Measurements from ENCODE around the gene MBOAT1.

MBOAT1 gene

DNA sequence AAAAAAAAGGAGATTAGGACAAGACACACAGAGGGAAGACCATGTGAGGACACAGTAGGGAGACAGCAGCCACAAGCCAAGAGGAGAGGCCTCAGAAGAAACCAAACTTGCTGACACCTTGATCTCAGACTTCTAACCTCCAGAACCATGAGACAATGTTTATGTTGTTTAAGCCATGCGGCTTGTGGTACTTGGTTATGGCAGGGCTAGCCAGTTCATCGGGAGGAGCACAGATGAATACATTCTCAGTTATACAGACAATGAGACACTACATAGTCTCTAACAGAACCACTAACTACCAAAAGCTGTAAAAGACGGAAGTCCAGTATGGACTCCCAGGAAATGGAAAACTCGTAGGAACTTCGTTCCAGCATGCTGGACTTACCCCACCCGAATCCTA is 116.8 kb downstream of the MBOAT1 start:
- H3K36me3 ChIP-seq (ENCODE audit: control insufficient read depth in 1 of 2, insufficient read depth in 2 of 2, low read length in 2 of 2), result peaks cover 2 to 7% of the 10 kb centered on the region in 2 donors
- H3K27me3 ChIP-seq (ENCODE audit: low read depth, low read length), result no peaks in the 10 kb centered on the region
- no peaks in the 10 kb centered on the region for H3K4me1 ChIP-seq (ENCODE audit: control insufficient read depth in 1 of 2, insufficient read depth in 2 of 2, low read length in 2 of 2)
- H3K27ac ChIP-seq (ENCODE audit: low read length), result no peak overlapping the region
- no peaks in the 10 kb centered on the region for H3K9me3 ChIP-seq (ENCODE audit: control insufficient read depth in 1 of 2, low read length in 2 of 2)
- H3K4me3 ChIP-seq (ENCODE audit: low read depth in 1 of 2, low read length in 2 of 2), result no peak overlapping the region

DNA sequence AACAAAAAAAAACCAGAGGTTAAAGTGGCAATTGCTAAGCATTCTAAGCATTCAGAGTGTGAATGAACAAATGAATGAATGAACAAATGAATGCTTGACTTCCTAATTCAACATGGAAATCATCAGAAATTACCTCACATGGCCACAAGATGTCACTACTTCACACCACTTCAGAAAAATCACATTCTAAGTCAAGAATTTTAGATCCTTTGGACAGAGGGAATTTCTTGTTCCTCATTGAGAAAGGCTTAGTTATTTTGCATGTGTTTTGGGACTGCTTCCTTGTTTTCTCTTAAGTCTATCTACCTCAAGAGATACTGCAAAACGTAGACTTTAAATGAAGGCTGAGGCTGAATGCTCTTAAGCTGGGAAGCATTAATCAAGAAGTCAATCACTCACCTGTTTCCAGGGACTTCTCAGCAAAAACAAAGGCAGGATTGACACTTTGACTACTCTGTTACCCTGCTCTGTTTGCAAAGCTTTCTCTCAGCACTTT is 120.2 kb downstream of the MBOAT1 start:
- Histone ChIP-seq H3K9me3 (ENCODE audit: control insufficient read depth in 1 of 2, low read length in 2 of 2) (peaks cover 0 to 3% of the 10 kb centered on the region in 2 donors), H3K4me1 (ENCODE audit: control insufficient read depth in 1 of 2, insufficient read depth in 2 of 2, low read length in 2 of 2) (no peaks in the 10 kb centered on the region), H3K4me3 (ENCODE audit: low read depth in 1 of 2, low read length in 2 of 2) (no peak overlapping the region), H3K27ac (ENCODE audit: low read length) (no peak overlapping the region), H3K27me3 (ENCODE audit: low read depth, low read length) (no peaks in the 10 kb centered on the region), H3K36me3 (ENCODE audit: control insufficient read depth in 1 of 2, insufficient read depth in 2 of 2, low read length in 2 of 2) (no peaks in the 10 kb centered on the region)

DNA sequence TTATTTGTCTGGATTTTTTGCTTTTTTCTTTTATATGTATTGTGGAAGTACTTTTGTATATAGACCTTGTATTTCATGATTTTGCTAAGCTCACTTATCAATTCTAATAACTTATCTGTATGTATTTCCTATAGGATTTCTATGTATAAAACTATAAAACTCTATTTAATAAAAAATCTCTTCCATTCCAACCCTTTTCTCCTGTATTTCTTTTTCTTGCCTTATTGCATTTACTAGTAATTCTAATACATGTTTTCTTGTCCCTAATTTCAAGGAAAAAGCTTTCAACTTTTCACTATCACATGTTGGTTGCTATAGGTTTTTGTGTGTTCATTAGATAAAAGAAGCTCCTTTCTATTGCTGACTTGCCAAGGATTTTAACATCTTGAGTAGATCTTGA is 125.3 kb downstream of the MBOAT1 start:
- Histone ChIP-seq H3K36me3 (ENCODE audit: control insufficient read depth in 1 of 2, insufficient read depth in 2 of 2, low read length in 2 of 2) (no peaks in the 10 kb centered on the region), H3K27ac (ENCODE audit: low read length) (no peak overlapping the region), H3K4me3 (ENCODE audit: low read depth in 1 of 2, low read length in 2 of 2) (no peak overlapping the region), H3K27me3 (ENCODE audit: low read depth, low read length) (no peaks in the 10 kb centered on the region), H3K9me3 (ENCODE audit: control insufficient read depth in 1 of 2, low read length in 2 of 2) (peaks cover 3 to 8% of the 10 kb centered on the region in 2 donors), H3K4me1 (ENCODE audit: control insufficient read depth in 1 of 2, insufficient read depth in 2 of 2, low read length in 2 of 2) (no peaks in the 10 kb centered on the region)

DNA sequence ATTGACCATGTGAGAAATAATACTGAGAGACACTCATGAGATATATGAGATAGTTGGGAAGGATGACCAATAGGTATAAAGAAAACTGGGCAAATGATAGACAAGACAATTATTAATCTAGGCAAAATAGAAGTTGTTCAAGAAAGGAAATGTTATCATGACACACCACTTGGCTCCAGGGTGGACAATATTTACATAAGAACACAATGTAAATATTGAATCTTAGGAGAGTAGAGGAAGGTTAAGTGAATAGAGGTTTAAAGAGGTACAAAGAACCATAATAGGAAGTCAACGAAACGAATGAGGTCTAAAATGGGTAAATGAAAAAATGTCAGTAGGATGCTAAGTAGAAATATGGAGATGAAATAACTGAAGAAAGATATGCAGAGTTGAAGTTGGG is 126.5 kb downstream of the MBOAT1 start:
- Histone ChIP-seq H3K36me3 (ENCODE audit: control insufficient read depth in 1 of 2, insufficient read depth in 2 of 2, low read length in 2 of 2) (no peaks in the 10 kb centered on the region), H3K4me1 (ENCODE audit: control insufficient read depth in 1 of 2, insufficient read depth in 2 of 2, low read length in 2 of 2) (no peaks in the 10 kb centered on the region), H3K27ac (ENCODE audit: low read length) (no peak overlapping the region), H3K4me3 (ENCODE audit: low read depth in 1 of 2, low read length in 2 of 2) (no peak overlapping the region), H3K27me3 (ENCODE audit: low read depth, low read length) (no peaks in the 10 kb centered on the region), H3K9me3 (ENCODE audit: control insufficient read depth in 1 of 2, low read length in 2 of 2) (peaks cover 3 to 8% of the 10 kb centered on the region in 2 donors)

DNA sequence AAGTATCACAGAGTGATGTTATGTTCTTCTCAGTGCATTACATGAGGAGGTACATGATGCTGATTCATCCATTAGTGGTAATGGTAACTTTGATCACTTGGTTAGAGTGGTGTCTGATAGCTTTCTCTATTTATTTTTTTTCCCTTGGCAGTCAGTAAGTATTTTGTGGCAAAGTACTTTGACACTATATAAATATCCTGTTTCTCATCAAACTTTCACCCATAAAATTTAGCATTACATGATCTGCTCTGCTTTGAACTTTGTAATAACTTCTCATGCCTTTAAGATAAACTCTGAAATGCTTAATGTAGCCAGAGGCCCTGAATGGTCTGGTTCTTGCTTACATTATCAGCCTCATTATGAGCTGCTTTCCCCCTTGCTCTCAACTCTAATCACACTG is 127.9 kb downstream of the MBOAT1 start:
- Histone ChIP-seq H3K27ac (ENCODE audit: low read length) (no peak overlapping the region), H3K27me3 (ENCODE audit: low read depth, low read length) (no peaks in the 10 kb centered on the region), H3K36me3 (ENCODE audit: control insufficient read depth in 1 of 2, insufficient read depth in 2 of 2, low read length in 2 of 2) (no peaks in the 10 kb centered on the region), H3K9me3 (ENCODE audit: control insufficient read depth in 1 of 2, low read length in 2 of 2) (peaks cover 3 to 8% of the 10 kb centered on the region in 2 donors), H3K4me3 (ENCODE audit: low read depth in 1 of 2, low read length in 2 of 2) (no peak overlapping the region), H3K4me1 (ENCODE audit: control insufficient read depth in 1 of 2, insufficient read depth in 2 of 2, low read length in 2 of 2) (no peaks in the 10 kb centered on the region)

DNA sequence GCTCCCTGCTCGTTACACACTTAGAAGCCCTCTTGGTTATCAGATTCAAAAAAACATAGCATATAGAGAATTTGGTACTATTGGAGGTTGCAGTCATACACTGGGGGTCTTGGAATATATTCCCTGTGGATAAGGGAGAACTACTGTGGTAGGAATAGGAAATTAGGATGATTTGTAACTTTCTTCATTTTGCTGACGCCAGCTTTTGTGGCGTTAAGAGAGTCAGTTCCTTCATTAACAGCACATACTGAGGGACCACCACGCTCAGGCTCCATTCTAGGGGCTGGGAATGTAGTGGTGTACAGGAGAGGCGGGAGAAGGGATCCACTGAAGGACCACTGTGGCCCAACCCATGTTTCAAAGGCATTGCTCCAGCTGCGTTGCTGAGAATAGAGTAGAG is 140.3 kb downstream of the MBOAT1 start:
- Histone ChIP-seq H3K36me3 (ENCODE audit: control insufficient read depth in 1 of 2, insufficient read depth in 2 of 2, low read length in 2 of 2) (no peaks in the 10 kb centered on the region), H3K27me3 (ENCODE audit: low read depth, low read length) (no peaks in the 10 kb centered on the region), H3K27ac (ENCODE audit: low read length) (no peak overlapping the region), H3K4me1 (ENCODE audit: control insufficient read depth in 1 of 2, insufficient read depth in 2 of 2, low read length in 2 of 2) (no peaks in the 10 kb centered on the region), H3K4me3 (ENCODE audit: low read depth in 1 of 2, low read length in 2 of 2) (no peak overlapping the region), H3K9me3 (ENCODE audit: control insufficient read depth in 1 of 2, low read length in 2 of 2) (peaks cover 0 to 14% of the 10 kb centered on the region in 2 donors)

DNA sequence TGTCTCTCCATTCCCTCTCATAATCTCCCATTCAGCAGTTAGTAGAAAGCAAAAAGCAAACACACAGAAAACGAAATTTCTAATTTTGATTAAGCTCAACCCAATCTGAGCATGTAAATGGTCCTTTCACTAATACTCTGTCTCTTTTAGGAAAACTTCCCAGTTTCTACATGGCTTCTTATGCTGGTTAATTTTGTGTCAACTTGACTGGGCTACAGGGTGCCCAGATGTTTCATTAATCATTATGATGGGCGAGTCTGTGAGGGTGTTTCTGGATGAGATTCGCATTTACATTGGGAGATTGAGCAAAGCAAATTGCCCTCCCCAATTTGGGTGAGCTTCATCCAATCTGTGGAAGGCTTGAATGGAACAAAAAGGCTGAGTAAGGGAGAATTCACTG is 142.2 kb downstream of the MBOAT1 start:
- Histone ChIP-seq H3K4me3 (ENCODE audit: low read depth in 1 of 2, low read length in 2 of 2) (no peak overlapping the region), H3K9me3 (ENCODE audit: control insufficient read depth in 1 of 2, low read length in 2 of 2) (peaks cover 0 to 8% of the 10 kb centered on the region in 2 donors), H3K36me3 (ENCODE audit: control insufficient read depth in 1 of 2, insufficient read depth in 2 of 2, low read length in 2 of 2) (no peaks in the 10 kb centered on the region), H3K27ac (ENCODE audit: low read length) (no peak overlapping the region), H3K4me1 (ENCODE audit: control insufficient read depth in 1 of 2, insufficient read depth in 2 of 2, low read length in 2 of 2) (no peaks in the 10 kb centered on the region), H3K27me3 (ENCODE audit: low read depth, low read length) (no peaks in the 10 kb centered on the region)

DNA sequence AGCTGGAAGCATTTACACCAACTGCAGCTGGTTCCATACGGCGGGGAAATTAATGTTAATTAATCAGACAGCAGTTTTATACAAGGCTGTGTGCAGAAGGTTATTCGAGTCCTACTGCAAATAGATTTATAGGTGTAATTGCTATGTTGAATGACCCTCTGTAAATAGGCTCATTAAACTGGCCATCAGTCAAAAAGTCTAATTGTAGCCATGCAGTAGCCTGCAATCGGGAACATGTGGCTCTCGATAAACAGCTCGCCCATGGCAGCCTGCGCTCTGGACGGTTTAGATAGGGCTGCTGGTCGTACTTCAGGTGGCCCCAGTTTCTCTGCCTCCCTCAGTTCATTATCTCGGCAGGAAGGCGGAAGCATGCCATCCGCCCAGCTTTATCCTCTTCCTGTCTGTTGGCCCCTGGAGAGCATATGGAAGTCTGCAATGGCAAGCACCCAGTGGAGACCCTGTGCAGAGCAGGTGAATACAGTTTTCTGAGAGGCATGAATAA is 143.2 kb downstream of the MBOAT1 start:
- no peaks in the 10 kb centered on the region for H3K4me1 ChIP-seq (ENCODE audit: control insufficient read depth in 1 of 2, insufficient read depth in 2 of 2, low read length in 2 of 2)
- H3K27me3 ChIP-seq (ENCODE audit: low read depth, low read length), result no peaks in the 10 kb centered on the region
- no peaks in the 10 kb centered on the region for H3K36me3 ChIP-seq (ENCODE audit: control insufficient read depth in 1 of 2, insufficient read depth in 2 of 2, low read length in 2 of 2)

DNA sequence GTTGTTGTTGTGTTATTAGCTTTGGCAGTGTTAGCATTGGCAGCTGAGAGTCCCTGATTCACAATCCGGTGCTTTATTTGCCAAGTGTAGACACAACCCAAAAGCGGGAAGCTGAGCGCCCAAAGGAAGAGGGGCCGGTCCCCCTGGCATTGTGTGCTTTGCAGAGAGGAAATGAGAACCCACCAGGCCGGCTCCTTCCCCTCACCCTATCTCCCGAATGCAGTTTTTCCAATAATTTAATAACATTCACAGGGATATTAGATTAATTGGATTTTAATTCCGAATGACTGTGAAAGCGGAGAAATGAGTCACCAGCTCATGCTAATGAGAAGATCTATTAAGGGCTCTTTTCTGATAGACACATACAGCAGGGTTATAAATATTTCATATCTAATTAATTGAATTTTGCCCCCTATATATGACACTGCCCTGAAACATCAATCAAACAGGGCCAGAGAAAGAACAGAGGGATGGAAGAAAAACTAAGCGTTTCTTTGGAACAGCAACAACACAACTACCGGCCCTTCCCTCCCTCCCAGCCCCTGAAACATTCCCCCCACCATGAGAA is 143.8 kb downstream of the MBOAT1 start:
- Histone ChIP-seq H3K4me3 (ENCODE audit: low read depth in 1 of 2, low read length in 2 of 2) (no peak overlapping the region), H3K4me1 (ENCODE audit: control insufficient read depth in 1 of 2, insufficient read depth in 2 of 2, low read length in 2 of 2) (no peaks in the 10 kb centered on the region), H3K36me3 (ENCODE audit: control insufficient read depth in 1 of 2, insufficient read depth in 2 of 2, low read length in 2 of 2) (no peaks in the 10 kb centered on the region), H3K27me3 (ENCODE audit: low read depth, low read length) (no peaks in the 10 kb centered on the region), H3K9me3 (ENCODE audit: control insufficient read depth in 1 of 2, low read length in 2 of 2) (peaks cover 0 to 8% of the 10 kb centered on the region in 2 donors), H3K27ac (ENCODE audit: low read length) (no peak overlapping the region)

More for the DNA sequence above, 143.2 kb downstream of the MBOAT1 start:
- Histone ChIP-seq H3K9me3 (ENCODE audit: control insufficient read depth in 1 of 2, low read length in 2 of 2) (peaks cover 0 to 8% of the 10 kb centered on the region in 2 donors), H3K4me3 (ENCODE audit: low read depth in 1 of 2, low read length in 2 of 2) (no peak overlapping the region), H3K27ac (ENCODE audit: low read length) (no peak overlapping the region)

DNA sequence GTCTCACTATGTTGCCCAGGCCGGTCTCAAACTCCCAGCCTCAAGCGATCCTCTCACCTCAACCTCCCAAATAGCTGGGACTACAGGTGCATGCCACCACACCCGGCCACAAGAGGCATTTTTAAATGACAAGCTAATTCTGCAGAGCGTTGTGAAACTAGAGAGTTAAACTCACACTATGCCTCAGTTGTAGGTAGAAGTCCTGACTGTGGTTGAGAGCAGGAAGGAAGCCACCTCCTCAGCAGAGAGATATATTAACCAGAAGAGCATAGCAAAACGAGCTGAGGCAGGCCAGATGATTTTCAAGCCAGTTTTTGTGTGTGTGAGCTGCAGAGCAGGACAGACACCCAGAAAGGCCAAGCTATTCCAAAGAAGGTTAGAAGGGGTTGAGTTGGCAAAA is 150.3 kb downstream of the MBOAT1 start:
- H3K4me3 ChIP-seq (ENCODE audit: low read depth in 1 of 2, low read length in 2 of 2), result no peak overlapping the region
- no peaks in the 10 kb centered on the region for H3K4me1 ChIP-seq (ENCODE audit: control insufficient read depth in 1 of 2, insufficient read depth in 2 of 2, low read length in 2 of 2)
- H3K27me3 ChIP-seq (ENCODE audit: low read depth, low read length), result no peaks in the 10 kb centered on the region
- H3K27ac ChIP-seq (ENCODE audit: low read length), result no peak overlapping the region
- no peaks in the 10 kb centered on the region for H3K9me3 ChIP-seq (ENCODE audit: control insufficient read depth in 1 of 2, low read length in 2 of 2)
- H3K36me3 ChIP-seq (ENCODE audit: control insufficient read depth in 1 of 2, insufficient read depth in 2 of 2, low read length in 2 of 2), result no peaks in the 10 kb centered on the region

DNA sequence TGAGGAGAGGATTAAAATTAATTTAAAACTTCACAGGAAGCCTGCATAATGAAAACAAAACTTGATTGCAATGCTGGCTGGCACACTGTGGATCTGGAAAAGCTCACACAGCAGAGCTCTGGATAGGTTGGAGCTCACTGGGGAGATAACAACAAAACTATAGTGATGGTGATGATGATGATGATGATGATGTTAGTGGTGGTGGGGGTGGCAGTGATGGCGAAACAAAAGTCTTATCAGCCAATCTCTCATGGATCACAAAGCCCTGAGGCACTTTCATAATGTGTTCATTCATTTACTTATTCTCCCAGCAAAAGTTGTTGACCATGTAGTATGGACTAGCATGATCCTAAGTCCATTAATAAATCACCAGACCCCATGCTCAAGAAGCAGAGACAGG is 152.0 kb downstream of the MBOAT1 start:
- Histone ChIP-seq H3K4me1 (ENCODE audit: control insufficient read depth in 1 of 2, insufficient read depth in 2 of 2, low read length in 2 of 2) (no peaks in the 10 kb centered on the region), H3K27ac (ENCODE audit: low read length) (no peak overlapping the region), H3K9me3 (ENCODE audit: control insufficient read depth in 1 of 2, low read length in 2 of 2) (no peaks in the 10 kb centered on the region), H3K36me3 (ENCODE audit: control insufficient read depth in 1 of 2, insufficient read depth in 2 of 2, low read length in 2 of 2) (no peaks in the 10 kb centered on the region), H3K27me3 (ENCODE audit: low read depth, low read length) (no peaks in the 10 kb centered on the region), H3K4me3 (ENCODE audit: low read depth in 1 of 2, low read length in 2 of 2) (no peak overlapping the region)

DNA sequence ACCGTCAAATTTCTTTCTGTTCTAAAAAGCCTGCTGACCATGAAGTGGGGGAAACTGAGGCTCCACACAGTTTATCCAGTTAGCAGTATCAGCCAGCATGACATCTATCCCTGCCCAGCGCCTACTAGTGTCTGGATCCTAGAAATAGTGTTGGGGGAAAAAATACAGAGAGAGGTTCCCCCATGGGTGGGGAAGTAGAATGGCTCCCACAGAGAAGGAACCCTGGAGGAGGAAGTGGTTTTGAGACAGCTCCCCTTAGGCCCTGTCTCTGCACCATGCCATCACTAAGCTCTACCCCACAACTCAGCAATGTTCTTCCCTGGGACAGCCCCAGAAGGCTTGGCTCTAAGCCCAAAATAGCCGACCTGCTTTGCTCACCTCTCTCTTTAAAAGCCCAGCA is 153.4 kb downstream of the MBOAT1 start:
- H3K36me3 ChIP-seq (ENCODE audit: control insufficient read depth in 1 of 2, insufficient read depth in 2 of 2, low read length in 2 of 2), result no peaks in the 10 kb centered on the region
- H3K27ac ChIP-seq (ENCODE audit: low read length), result no peak overlapping the region
- H3K9me3 ChIP-seq (ENCODE audit: control insufficient read depth in 1 of 2, low read length in 2 of 2), result no peaks in the 10 kb centered on the region
- H3K27me3 ChIP-seq (ENCODE audit: low read depth, low read length), result no peaks in the 10 kb centered on the region
- no peak overlapping the region for H3K4me3 ChIP-seq (ENCODE audit: low read depth in 1 of 2, low read length in 2 of 2)
- no peaks in the 10 kb centered on the region for H3K4me1 ChIP-seq (ENCODE audit: control insufficient read depth in 1 of 2, insufficient read depth in 2 of 2, low read length in 2 of 2)

Data from muscle layer of duodenum (tissue), 2 donors.